ENCODE data around the gene PARM1.

- TF ChIP-seq CTCF (conservative IDR thresholded peaks at IDR 0.05 in 1 of 2, IDR thresholded peaks at IDR 0.05 in 1 of 2; ENCODE audit: extremely low read depth in 1 of 2, insufficient read depth in 1 of 2, low read depth in 1 of 2, low read length in 2 of 2) (no peak), EZH2 (IDR thresholded peaks at IDR 0.05; ENCODE audit: borderline replicate concordance, low read length) (no peak)
Observed at GRCh38 chr4:75042601-75043208, 109.8 kb downstream of the PARM1 start.
